HepG2 (cell line): ENCODE results near the gene SLC12A5. TPM values are rescaled to one million over a fixed set of nuclear protein-coding genes. Genes with fewer than 3 reads are reported as not detected.

ENCODE experiments used
- DNMT1 ChIP-seq: sonication (generic); formaldehyde crosslinking; IDR thresholded peaks from 2 replicates; pipeline ENCODE4 v1.5.1; 2020; ENCODE audit warnings: mild to moderate bottlenecking, missing genetic modification reagents
- FOXO1 ChIP-seq: sonication (generic); formaldehyde crosslinking; IDR thresholded peaks from 2 replicates; pipeline ENCODE4 v1.4.0; 2020; ENCODE audit warnings: missing genetic modification reagents
- GATAD1 ChIP-seq: IDR thresholded peaks from 2 replicates; pipeline ENCODE4 v1.6.1; 2016; ENCODE audit warnings: missing genetic modification reagents, missing compliant biosample characterization
- HNF4G ChIP-seq, 2 experiments: sonication (generic) in 1 of 2; formaldehyde crosslinking in 1 of 2; IDR thresholded peaks; 2 replicates each; pipeline versions ENCODE4 v1.4.0 to v1.6.1; 2011 to 2020; ENCODE audit warnings: borderline replicate concordance in 2 of 2, low read depth in 2 of 2, mild to moderate bottlenecking in 2 of 2, low read length in 1 of 2, missing genetic modification reagents in 1 of 2, moderate library complexity in 1 of 2
- IKZF4 ChIP-seq: sonication (generic); formaldehyde crosslinking; IDR thresholded peaks from 2 replicates; pipeline ENCODE4 v1.5.1; 2020; ENCODE audit warnings: borderline replicate concordance, mild to moderate bottlenecking, low read depth, missing genetic modification reagents; ENCODE audit errors: not compliant biosample characterization
- NRL ChIP-seq: sonication (generic); formaldehyde crosslinking; IDR thresholded peaks from 2 replicates; pipeline ENCODE4 v1.5.0; 2020; ENCODE audit warnings: missing genetic modification reagents, mild to moderate bottlenecking, moderate library complexity, borderline replicate concordance
- RAD21 ChIP-seq: fragments of 450-650 bp; formaldehyde crosslinking; IDR thresholded peaks from 2 replicates; pipeline ENCODE4 v1.5.0; 2020; ENCODE audit warnings: mild to moderate bottlenecking
- RBAK ChIP-seq: sonication (generic); formaldehyde crosslinking; IDR thresholded peaks from 2 replicates; pipeline ENCODE4 v1.5.1; 2020; ENCODE audit warnings: mild to moderate bottlenecking, missing genetic modification reagents
- SIN3A ChIP-seq: IDR thresholded peaks from 2 replicates; pipeline ENCODE4 v1.6.1; 2011; ENCODE audit warnings: low read depth, mild to moderate bottlenecking, control low read depth, low read length, borderline replicate concordance
- STAG1 ChIP-seq: sonication (generic); formaldehyde crosslinking; IDR thresholded peaks from 2 replicates; pipeline ENCODE4 v1.4.0; 2020; ENCODE audit warnings: missing genetic modification reagents
- XRCC5 ChIP-seq: fragments of 200-400 bp; formaldehyde crosslinking; optimal IDR thresholded peaks from 2 replicates; pipeline ENCODE3; 2017; ENCODE audit warnings: mild to moderate bottlenecking, low read length
- ZBTB14 ChIP-seq: sonication (generic); formaldehyde crosslinking; IDR thresholded peaks from 2 replicates; pipeline ENCODE4 v1.4.0; 2020; ENCODE audit warnings: missing genetic modification reagents
- ZBTB33 ChIP-seq: sonication (generic); formaldehyde crosslinking; IDR thresholded peaks from 2 replicates; pipeline ENCODE4 v1.4.0; 2020; ENCODE audit warnings: missing genetic modification reagents
- ZBTB38 ChIP-seq: sonication (generic); formaldehyde crosslinking; IDR thresholded peaks from 2 replicates; pipeline ENCODE4 v1.5.1; 2020; ENCODE audit warnings: mild to moderate bottlenecking, missing genetic modification reagents
- ZFP36L1 ChIP-seq: sonication (generic); formaldehyde crosslinking; IDR thresholded peaks from 2 replicates; pipeline ENCODE4 v1.8.0; 2022; ENCODE audit warnings: mild to moderate bottlenecking, missing genetic modification reagents, moderate library complexity
- ZNF251 ChIP-seq: sonication (generic); formaldehyde crosslinking; IDR thresholded peaks from 2 replicates; pipeline ENCODE4 v1.9.0; 2021; ENCODE audit warnings: mild to moderate bottlenecking, missing genetic modification reagents
- ZNF331 ChIP-seq: sonication (generic); formaldehyde crosslinking; IDR thresholded peaks from 2 replicates; pipeline ENCODE4 v1.4.0; 2020; ENCODE audit warnings: missing genetic modification reagents
- ZNF777 ChIP-seq: sonication (generic); formaldehyde crosslinking; IDR thresholded peaks from 2 replicates; pipeline ENCODE4 v1.4.0; 2020; ENCODE audit warnings: missing genetic modification reagents
- ZSCAN25 ChIP-seq: sonication (generic); formaldehyde crosslinking; IDR thresholded peaks from 2 replicates; pipeline ENCODE4 v1.8.0; 2022; ENCODE audit warnings: mild to moderate bottlenecking, missing genetic modification reagents
- polyA plus RNA-seq, 8 experiments: library from polyadenylated mRNA; depleted of rRNA in 3 of 8; stranded (reverse) in 7 of 8; unstranded in 1 of 8; fragments of >200 nt; fragmentation: Illumina TruSeq in 4 of 8; extraction: Trizol in 4 of 8; gene quantifications; 2 replicates each; pipeline versions ENCODE4 v1.2.1 to v1.2.3, GENCODE V29; 2011 to 2016; ENCODE audit warnings: low read depth in 4 of 8, missing spikeins in 1 of 8, mixed read lengths in 1 of 8; ENCODE audit not compliant: insufficient read depth in 1 of 8
- total RNA-seq, 5 experiments: library from RNA; depleted of rRNA; stranded (reverse); fragments of >200 nt; fragmentation: Illumina TruSeq; extraction: Trizol; gene quantifications; 2 replicates each; pipeline ENCODE4 v1.2.3, GENCODE V29; 2016; ENCODE audit warnings: low read depth in 1 of 5
- TF ChIP-seq, protein P1 (sequence below): sonication (generic); formaldehyde crosslinking; IDR thresholded peaks from 2 replicates; pipeline ENCODE4 v1.4.0; 2020; ENCODE audit warnings: missing genetic modification reagents
- TF ChIP-seq, protein P2 (sequence below): sonication (generic); formaldehyde crosslinking; IDR thresholded peaks from 2 replicates; pipeline ENCODE4 v1.9.0; 2022; ENCODE audit warnings: missing genetic modification reagents, mild to moderate bottlenecking, borderline replicate concordance

SLC12A5 gene
- total and polyA plus RNA-seq, 2 of the 13 experiments (the other 11 are each of a cell fraction or from before 2014, with no cell fraction given), result 4.3 to 5.4 TPM

- no peak for TF ChIP-seq HNF4G (IDR thresholded peaks at IDR 0.05; ENCODE audit: borderline replicate concordance, low read depth, low read length)
- no peak for TF ChIP-seq HNF4G (CRISPR knock-in tag; IDR thresholded peaks at IDR 0.05; ENCODE audit: borderline replicate concordance, low read depth)
- TF ChIP-seq FOXO1 (CRISPR knock-in tag), result no peak
- TF ChIP-seq ZNF331 (CRISPR knock-in tag), result no peak
- TF ChIP-seq ZNF777, result 0 out of 2 replicates have a peak, but pooled peaks have one; percentile 32
- peak; percentile 74 for TF ChIP-seq XRCC5
- TF ChIP-seq ZBTB14 (CRISPR knock-in tag), result no peak
- TF ChIP-seq ZSCAN25 (CRISPR knock-in tag), result 0 out of 2 replicates have a peak, but pooled peaks have one; percentile 25
- no peak for TF ChIP-seq ZNF251 (CRISPR knock-in tag)
- TF ChIP-seq STAG1 (CRISPR knock-in tag), result peak; percentile 61
- TF ChIP-seq ZBTB38 (CRISPR knock-in tag), result peak; percentile 46; the same call in 1 of the 2 replicates
- TF ChIP-seq, protein P1, sequence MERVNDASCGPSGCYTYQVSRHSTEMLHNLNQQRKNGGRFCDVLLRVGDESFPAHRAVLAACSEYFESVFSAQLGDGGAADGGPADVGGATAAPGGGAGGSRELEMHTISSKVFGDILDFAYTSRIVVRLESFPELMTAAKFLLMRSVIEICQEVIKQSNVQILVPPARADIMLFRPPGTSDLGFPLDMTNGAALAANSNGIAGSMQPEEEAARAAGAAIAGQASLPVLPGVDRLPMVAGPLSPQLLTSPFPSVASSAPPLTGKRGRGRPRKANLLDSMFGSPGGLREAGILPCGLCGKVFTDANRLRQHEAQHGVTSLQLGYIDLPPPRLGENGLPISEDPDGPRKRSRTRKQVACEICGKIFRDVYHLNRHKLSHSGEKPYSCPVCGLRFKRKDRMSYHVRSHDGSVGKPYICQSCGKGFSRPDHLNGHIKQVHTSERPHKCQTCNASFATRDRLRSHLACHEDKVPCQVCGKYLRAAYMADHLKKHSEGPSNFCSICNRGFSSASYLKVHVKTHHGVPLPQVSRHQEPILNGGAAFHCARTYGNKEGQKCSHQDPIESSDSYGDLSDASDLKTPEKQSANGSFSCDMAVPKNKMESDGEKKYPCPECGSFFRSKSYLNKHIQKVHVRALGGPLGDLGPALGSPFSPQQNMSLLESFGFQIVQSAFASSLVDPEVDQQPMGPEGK (CRISPR knock-in tag), result peak; percentile 49; the same call in 1 of the 2 replicates
- TF ChIP-seq DNMT1 (CRISPR knock-in tag), result 0 out of 2 replicates have a peak, but pooled peaks have one; percentile 60
- TF ChIP-seq, protein P2, sequence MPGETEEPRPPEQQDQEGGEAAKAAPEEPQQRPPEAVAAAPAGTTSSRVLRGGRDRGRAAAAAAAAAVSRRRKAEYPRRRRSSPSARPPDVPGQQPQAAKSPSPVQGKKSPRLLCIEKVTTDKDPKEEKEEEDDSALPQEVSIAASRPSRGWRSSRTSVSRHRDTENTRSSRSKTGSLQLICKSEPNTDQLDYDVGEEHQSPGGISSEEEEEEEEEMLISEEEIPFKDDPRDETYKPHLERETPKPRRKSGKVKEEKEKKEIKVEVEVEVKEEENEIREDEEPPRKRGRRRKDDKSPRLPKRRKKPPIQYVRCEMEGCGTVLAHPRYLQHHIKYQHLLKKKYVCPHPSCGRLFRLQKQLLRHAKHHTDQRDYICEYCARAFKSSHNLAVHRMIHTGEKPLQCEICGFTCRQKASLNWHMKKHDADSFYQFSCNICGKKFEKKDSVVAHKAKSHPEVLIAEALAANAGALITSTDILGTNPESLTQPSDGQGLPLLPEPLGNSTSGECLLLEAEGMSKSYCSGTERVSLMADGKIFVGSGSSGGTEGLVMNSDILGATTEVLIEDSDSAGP, result 0 out of 2 replicates have a peak, but pooled peaks have one; percentile 41
- no peak for TF ChIP-seq GATAD1 (CRISPR knock-in tag)
- no peak for TF ChIP-seq SIN3A
- TF ChIP-seq ZBTB33 (CRISPR knock-in tag), result peak; percentile 34; the same call in 1 of the 2 replicates
- TF ChIP-seq NRL (CRISPR knock-in tag), result 0 out of 2 replicates have a peak, but pooled peaks have one; percentile 30
- no peak for TF ChIP-seq RBAK
- TF ChIP-seq ZFP36L1 (CRISPR knock-in tag), result no peak
- TF ChIP-seq IKZF4 (CRISPR knock-in tag), result peak; percentile 82
- TF ChIP-seq RAD21 (CRISPR knock-in tag), result peak; percentile 30; the same call in 1 of the 2 replicates
These were observed 70.7 kb downstream of the SLC12A5 start (continued) for GRCh38 chr20:46099491-46100287.
